IMR-90 (cell line): ENCODE data around the gene TTC23L.

ENCODE experiments used
- BHLHE40 ChIP-seq: fragments of 150-350 bp; IDR thresholded peaks from 2 replicates; pipeline ENCODE4 v1.6.1; 2016; ENCODE audit warnings: mild to moderate bottlenecking, low read depth, low read length
- CEBPB ChIP-seq: IDR thresholded peaks from 2 replicates; pipeline ENCODE4 v1.6.1; 2012; ENCODE audit warnings: low read depth, low read length, improper control_type of control experiment
- CHD1 ChIP-seq: IDR thresholded peaks from 2 replicates; pipeline ENCODE4 v1.6.1; 2012; ENCODE audit warnings: low read depth, low read length, improper control_type of control experiment
- CTCF ChIP-seq: conservative IDR thresholded peaks from 2 replicates; pipeline ENCODE4 v1.5.1; 2012; ENCODE audit warnings: mild to moderate bottlenecking, low read depth, low read length, improper control_type of control experiment
- ELK1 ChIP-seq: fragments of 150-350 bp; IDR thresholded peaks from 2 replicates; pipeline ENCODE4 v1.6.1; 2016; ENCODE audit warnings: low read depth, mild to moderate bottlenecking, low read length, moderate library complexity, borderline replicate concordance
- FOS ChIP-seq: fragments of 150-350 bp; IDR thresholded peaks from 2 replicates; pipeline ENCODE4 v1.6.1; 2016; ENCODE audit warnings: low read depth, low read length
- MAFK ChIP-seq: IDR thresholded peaks from 2 replicates; pipeline ENCODE4 v1.6.1; 2012; ENCODE audit warnings: low read depth, low read length, improper control_type of control experiment
- MAZ ChIP-seq: IDR thresholded peaks from 2 replicates; pipeline ENCODE4 v1.6.1; 2012; ENCODE audit warnings: low read depth, mild to moderate bottlenecking, low read length, improper control_type of control experiment, moderate library complexity, borderline replicate concordance
- MXI1 ChIP-seq: IDR thresholded peaks from 2 replicates; pipeline ENCODE4 v1.6.1; 2012; ENCODE audit warnings: low read depth, mild to moderate bottlenecking, low read length, moderate library complexity, borderline replicate concordance
- POLR2A ChIP-seq: IDR thresholded peaks from 2 replicates; pipeline ENCODE4 v1.6.1; 2012; ENCODE audit warnings: mild to moderate bottlenecking, low read depth, low read length
- RAD21 ChIP-seq: IDR thresholded peaks from 2 replicates; pipeline ENCODE4 v1.6.1; 2012; ENCODE audit warnings: low read length, improper control_type of control experiment
- RCOR1 ChIP-seq: IDR thresholded peaks from 2 replicates; pipeline ENCODE4 v1.6.1; 2012; ENCODE audit warnings: mild to moderate bottlenecking, low read length, improper control_type of control experiment; ENCODE audit not compliant: insufficient replicate concordance
- RFX5 ChIP-seq: IDR thresholded peaks from 2 replicates; pipeline ENCODE4 v1.8.0; 2012; ENCODE audit warnings: low read depth, mild to moderate bottlenecking, low read length, moderate library complexity
- USF2 ChIP-seq: fragments of 150-350 bp; IDR thresholded peaks from 2 replicates; pipeline ENCODE4 v1.6.1; 2017; ENCODE audit warnings: mild to moderate bottlenecking, antibody characterized with exemption, low read length, low read depth

DNA sequence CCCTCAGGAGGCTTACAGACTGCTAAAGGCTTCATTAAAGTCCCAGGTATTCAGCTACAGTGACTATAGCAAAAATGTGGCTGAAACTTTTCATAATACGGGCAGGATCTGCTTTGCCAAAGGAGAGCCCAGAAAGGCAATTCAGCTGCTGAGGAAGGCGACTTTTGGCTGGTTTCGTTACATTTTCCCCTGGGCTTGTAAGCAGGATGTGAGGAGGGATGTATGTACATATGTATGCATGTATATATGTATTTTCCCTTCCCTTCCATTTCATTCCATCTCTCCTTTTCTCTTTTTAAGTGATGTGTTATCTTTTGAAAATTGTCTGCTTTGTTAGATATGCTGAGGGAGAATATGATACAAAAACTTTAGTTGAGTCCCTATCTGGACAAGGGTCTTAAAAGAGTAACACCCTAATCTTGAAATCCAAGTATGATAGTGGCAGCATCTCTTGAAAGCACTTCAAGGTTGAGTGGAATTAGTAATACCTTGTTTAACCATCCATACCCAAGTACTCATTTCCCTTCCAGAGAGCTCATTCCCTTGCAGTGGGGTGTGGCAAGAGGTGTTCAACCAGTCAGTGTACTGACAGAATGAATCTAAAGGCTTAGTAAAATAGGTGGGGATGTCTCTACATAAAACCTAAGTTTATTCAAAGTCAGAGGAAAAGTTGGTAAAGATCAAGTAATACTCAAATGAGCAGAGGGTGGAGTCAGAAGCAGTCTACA, 47.6 kb downstream of the TTC23L start:
- TF ChIP-seq CTCF (no peak), POLR2A (no peak), MAFK (no peak), FOS (no peak), RAD21 (no peak), RCOR1 (no peak), MXI1 (no peak), RFX5 (no peak), USF2 (no peak), CEBPB (no peak), MAZ (no peak), CHD1 (no peak), BHLHE40 (no peak), ELK1 (no peak)
